C4-2B (cell line): Measurements from ENCODE around the gene PRDM1.

ENCODE experiments used
- ZFX ChIP-seq: fragments of 450-650 bp; IDR thresholded peaks from 2 replicates; pipeline ENCODE4 v1.6.1; 2017
- TF ChIP-seq, protein P1 (sequence below): fragments of 450-650 bp; conservative IDR thresholded peaks from 2 replicates; pipeline ENCODE4 v1.5.1; 2017; ENCODE audit warnings: mild to moderate bottlenecking

DNA sequence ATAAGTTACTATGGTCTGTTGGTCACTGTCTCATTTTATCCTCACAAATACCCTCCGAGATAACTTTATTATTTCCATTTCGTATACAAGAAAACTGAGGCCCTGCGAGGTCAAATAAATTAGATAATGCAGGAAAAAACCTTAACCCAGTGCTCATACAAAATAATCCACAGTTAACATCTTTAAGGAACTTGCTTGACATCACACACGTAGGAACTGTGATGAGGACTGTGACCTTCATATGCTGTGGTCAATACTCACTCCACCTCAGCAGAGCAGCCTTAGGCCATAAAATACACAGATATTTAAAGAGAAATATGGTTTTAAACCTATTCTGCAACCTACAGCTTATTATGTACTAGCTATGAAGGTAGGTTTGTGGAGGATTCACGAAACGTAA lies 34.3 kb downstream of the PRDM1 start:
- TF ChIP-seq, protein P1, sequence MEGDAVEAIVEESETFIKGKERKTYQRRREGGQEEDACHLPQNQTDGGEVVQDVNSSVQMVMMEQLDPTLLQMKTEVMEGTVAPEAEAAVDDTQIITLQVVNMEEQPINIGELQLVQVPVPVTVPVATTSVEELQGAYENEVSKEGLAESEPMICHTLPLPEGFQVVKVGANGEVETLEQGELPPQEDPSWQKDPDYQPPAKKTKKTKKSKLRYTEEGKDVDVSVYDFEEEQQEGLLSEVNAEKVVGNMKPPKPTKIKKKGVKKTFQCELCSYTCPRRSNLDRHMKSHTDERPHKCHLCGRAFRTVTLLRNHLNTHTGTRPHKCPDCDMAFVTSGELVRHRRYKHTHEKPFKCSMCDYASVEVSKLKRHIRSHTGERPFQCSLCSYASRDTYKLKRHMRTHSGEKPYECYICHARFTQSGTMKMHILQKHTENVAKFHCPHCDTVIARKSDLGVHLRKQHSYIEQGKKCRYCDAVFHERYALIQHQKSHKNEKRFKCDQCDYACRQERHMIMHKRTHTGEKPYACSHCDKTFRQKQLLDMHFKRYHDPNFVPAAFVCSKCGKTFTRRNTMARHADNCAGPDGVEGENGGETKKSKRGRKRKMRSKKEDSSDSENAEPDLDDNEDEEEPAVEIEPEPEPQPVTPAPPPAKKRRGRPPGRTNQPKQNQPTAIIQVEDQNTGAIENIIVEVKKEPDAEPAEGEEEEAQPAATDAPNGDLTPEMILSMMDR = no peak
- TF ChIP-seq ZFX = no peak
